ENCODE data around the gene LCAT.

The LCAT gene

DNA sequence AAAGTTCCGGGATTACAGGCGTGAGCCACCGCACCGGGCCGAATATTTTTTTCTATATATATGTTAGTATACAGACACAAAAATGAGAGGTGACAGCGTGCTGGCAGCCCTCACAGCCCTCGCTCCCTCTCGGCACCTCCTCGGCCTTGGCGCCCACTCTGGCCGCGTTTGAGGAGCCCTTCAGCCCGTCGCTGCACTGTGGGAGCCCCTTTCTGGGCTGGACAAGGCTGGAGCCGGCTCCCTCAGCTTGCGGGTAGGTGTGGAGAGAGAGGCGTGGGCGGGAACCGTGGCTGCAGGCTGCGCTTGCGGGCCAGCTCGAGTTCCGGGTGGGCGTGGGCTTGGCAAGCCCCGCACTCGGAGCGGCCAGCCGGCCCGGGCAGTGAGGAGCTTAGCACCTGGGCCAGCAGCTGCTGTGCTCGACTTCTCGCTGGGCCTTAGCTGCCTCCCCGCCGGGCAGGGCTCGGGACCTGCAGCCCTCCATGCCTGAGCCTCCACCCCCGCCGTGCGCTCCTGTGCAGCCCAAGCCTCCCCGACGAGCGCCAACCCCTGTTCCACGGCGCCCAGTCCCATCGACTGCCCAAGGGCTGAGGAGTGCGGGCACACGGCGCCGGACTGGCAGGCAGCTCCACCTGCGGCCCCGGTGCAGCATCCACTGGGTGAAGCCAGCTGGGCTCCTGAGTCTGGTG, 38.2 kb upstream of the LCAT start:
- Histone ChIP-seq H3K4me3 (ENCODE audit: low read length) (no peak overlapping the region), H3K27me3 (ENCODE audit: low read depth, low read length) (no peaks in the 10 kb centered on the region), H3K79me2 (ENCODE audit: low read length) (no peaks in the 10 kb centered on the region), H3K36me3 (replicated peaks; ENCODE audit: low read depth, low read length) (no peaks in the 10 kb centered on the region), H3K27ac (ENCODE audit: low read length) (no peak overlapping the region), H2AFZ (ENCODE audit: low read depth, low read length) (no peak overlapping the region), H3K4me1 (ENCODE audit: low read length) (peaks cover 25% of the 10 kb centered on the region), H3K9ac (ENCODE audit: low read length) (no peak overlapping the region), H4K20me1 (ENCODE audit: insufficient read depth, low read length) (no peaks in the 10 kb centered on the region), H3K4me2 (ENCODE audit: low read length) (no peak overlapping the region), H3K9me3 (ENCODE audit: insufficient read depth, low read length) (no peaks in the 10 kb centered on the region)
- TF ChIP-seq EZH2phosphoT487 (IDR thresholded peaks at IDR 0.05; ENCODE audit: low read depth): no peak
- no peak for TF ChIP-seq CTCF (IDR thresholded peaks at IDR 0.05; ENCODE audit: low read depth, low read length)

- Histone ChIP-seq H3K27ac (ENCODE audit: low read length) (no peak within 1 kb of the TSS), H3K36me3 (replicated peaks; ENCODE audit: low read depth, low read length) (no peaks in the 10 kb centered on the region), H3K9me3 (ENCODE audit: insufficient read depth, low read length) (no peaks in the 10 kb centered on the region), H3K4me2 (ENCODE audit: low read length) (no peak within 1 kb of the TSS), H3K4me3 (ENCODE audit: low read length) (no peak within 1 kb of the TSS), H3K79me2 (ENCODE audit: low read length) (no peaks in the 10 kb centered on the region), H3K4me1 (ENCODE audit: low read length) (peaks cover 25% of the 10 kb centered on the region), H3K27me3 (ENCODE audit: low read depth, low read length) (no peaks in the 10 kb centered on the region), H4K20me1 (ENCODE audit: insufficient read depth, low read length) (no peaks in the 10 kb centered on the region), H2AFZ (ENCODE audit: low read depth, low read length) (no peak within 1 kb of the TSS), H3K9ac (ENCODE audit: low read length) (no peak within 1 kb of the TSS)
- TF ChIP-seq CTCF (IDR thresholded peaks at IDR 0.05; ENCODE audit: low read depth, low read length) (no peak; the same call in 1 of the 2 replicates), EZH2phosphoT487 (IDR thresholded peaks at IDR 0.05; ENCODE audit: low read depth) (no peak)
Observed at GRCh38 chr16:67979955-67980678, 36.2 kb upstream of the LCAT start, which contains the start of gene DPEP3. Gene DPEP3, minus strand, starts transcription at chr16:67980499. Its CDS starts 119 bp downstream, at chr16:67980380.

- no peak for TF ChIP-seq CTCF (IDR thresholded peaks at IDR 0.05; ENCODE audit: low read depth, low read length)
- no peak for TF ChIP-seq EZH2phosphoT487 (IDR thresholded peaks at IDR 0.05; ENCODE audit: low read depth)
- Histone ChIP-seq H3K36me3 (replicated peaks; ENCODE audit: low read depth, low read length) (no peaks in the 10 kb centered on the region), H3K27ac (ENCODE audit: low read length) (no peak overlapping the region), H3K79me2 (ENCODE audit: low read length) (no peaks in the 10 kb centered on the region), H3K9me3 (ENCODE audit: insufficient read depth, low read length) (no peaks in the 10 kb centered on the region), H4K20me1 (ENCODE audit: insufficient read depth, low read length) (no peaks in the 10 kb centered on the region), H3K4me2 (ENCODE audit: low read length) (no peak overlapping the region), H3K27me3 (ENCODE audit: low read depth, low read length) (no peaks in the 10 kb centered on the region), H3K4me1 (ENCODE audit: low read length) (peaks cover 7% of the 10 kb centered on the region), H3K9ac (ENCODE audit: low read length) (no peak overlapping the region), H3K4me3 (ENCODE audit: low read length) (no peak overlapping the region), H2AFZ (ENCODE audit: low read depth, low read length) (no peak overlapping the region)
Observed at GRCh38 chr16:67977469-67978227, 33.7 kb upstream of the LCAT start.

DNA sequence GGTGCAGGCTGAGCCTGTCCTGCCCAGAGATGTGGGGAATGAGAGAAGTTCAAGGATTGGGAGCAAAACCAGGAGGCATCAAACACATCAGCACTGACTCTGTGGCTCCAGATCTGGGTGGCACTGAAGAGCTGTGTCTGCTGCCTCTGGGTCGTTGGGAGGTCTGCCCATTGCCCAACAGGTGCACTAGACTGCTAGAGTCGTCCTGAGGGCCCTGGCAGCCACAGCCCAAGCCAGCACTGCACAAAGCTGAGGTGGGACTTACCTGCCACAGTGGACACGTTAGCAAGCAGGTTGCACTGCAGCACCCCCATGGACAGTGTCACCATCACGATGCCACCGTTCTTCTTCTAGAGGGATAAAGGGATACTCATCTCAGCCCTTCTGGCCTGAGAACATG, 33.1 kb upstream of the LCAT start:
- no peak overlapping the region for H3K9ac ChIP-seq (ENCODE audit: low read length)
- no peaks in the 10 kb centered on the region for H3K27me3 ChIP-seq (ENCODE audit: low read depth, low read length)
- no peaks in the 10 kb centered on the region for H3K36me3 ChIP-seq (replicated peaks; ENCODE audit: low read depth, low read length)
- peaks cover 7% of the 10 kb centered on the region for H3K4me1 ChIP-seq (ENCODE audit: low read length)
- H3K27ac ChIP-seq (ENCODE audit: low read length): no peak overlapping the region
- H3K79me2 ChIP-seq (ENCODE audit: low read length): no peaks in the 10 kb centered on the region
- no peak for TF ChIP-seq EZH2phosphoT487 (IDR thresholded peaks at IDR 0.05; ENCODE audit: low read depth)
- TF ChIP-seq CTCF (IDR thresholded peaks at IDR 0.05; ENCODE audit: low read depth, low read length): no peak
- H3K4me2 ChIP-seq (ENCODE audit: low read length): no peak overlapping the region
- H3K9me3 ChIP-seq (ENCODE audit: insufficient read depth, low read length): no peaks in the 10 kb centered on the region
- H2AFZ ChIP-seq (ENCODE audit: low read depth, low read length): no peak overlapping the region
- H3K4me3 ChIP-seq (ENCODE audit: low read length): no peak overlapping the region
- H4K20me1 ChIP-seq (ENCODE audit: insufficient read depth, low read length): no peaks in the 10 kb centered on the region
